ENCODE results near the gene ORC2.

DNA sequence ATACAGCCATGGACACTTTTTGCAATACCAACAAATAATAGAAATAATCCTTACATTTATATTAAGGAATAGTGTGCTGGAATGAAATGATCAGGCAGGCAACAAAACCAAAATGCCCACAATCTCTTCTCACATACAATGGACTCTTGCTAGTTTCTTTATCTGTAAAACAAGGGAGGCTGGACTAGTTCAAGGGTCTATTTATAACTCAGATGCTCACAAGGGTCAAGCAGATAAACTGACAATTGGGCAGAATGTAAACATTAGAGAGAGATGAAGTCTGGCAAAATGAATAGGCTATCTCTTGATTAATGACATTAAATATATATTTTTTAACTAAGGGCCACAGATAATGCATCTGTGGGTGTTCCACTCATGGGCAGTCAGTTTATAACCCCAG lies 86.0 kb downstream of the ORC2 start:
- TF ChIP-seq, protein P1, sequence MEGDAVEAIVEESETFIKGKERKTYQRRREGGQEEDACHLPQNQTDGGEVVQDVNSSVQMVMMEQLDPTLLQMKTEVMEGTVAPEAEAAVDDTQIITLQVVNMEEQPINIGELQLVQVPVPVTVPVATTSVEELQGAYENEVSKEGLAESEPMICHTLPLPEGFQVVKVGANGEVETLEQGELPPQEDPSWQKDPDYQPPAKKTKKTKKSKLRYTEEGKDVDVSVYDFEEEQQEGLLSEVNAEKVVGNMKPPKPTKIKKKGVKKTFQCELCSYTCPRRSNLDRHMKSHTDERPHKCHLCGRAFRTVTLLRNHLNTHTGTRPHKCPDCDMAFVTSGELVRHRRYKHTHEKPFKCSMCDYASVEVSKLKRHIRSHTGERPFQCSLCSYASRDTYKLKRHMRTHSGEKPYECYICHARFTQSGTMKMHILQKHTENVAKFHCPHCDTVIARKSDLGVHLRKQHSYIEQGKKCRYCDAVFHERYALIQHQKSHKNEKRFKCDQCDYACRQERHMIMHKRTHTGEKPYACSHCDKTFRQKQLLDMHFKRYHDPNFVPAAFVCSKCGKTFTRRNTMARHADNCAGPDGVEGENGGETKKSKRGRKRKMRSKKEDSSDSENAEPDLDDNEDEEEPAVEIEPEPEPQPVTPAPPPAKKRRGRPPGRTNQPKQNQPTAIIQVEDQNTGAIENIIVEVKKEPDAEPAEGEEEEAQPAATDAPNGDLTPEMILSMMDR (IDR thresholded peaks at IDR 0.05): no peak
- no peak for TF ChIP-seq POLR2A (IDR thresholded peaks at IDR 0.05)
